Measurements from ENCODE around the gene GNG7.
A peak's percentile ranks its signal among the peaks of the same experiment; 100 is the strongest.
"Not testable (repeated sequence)": the region's sequence is repeated elsewhere in the genome, so short reads cannot be mapped to it uniquely, and the experiment has no call there.

Gene GNG7

DNA sequence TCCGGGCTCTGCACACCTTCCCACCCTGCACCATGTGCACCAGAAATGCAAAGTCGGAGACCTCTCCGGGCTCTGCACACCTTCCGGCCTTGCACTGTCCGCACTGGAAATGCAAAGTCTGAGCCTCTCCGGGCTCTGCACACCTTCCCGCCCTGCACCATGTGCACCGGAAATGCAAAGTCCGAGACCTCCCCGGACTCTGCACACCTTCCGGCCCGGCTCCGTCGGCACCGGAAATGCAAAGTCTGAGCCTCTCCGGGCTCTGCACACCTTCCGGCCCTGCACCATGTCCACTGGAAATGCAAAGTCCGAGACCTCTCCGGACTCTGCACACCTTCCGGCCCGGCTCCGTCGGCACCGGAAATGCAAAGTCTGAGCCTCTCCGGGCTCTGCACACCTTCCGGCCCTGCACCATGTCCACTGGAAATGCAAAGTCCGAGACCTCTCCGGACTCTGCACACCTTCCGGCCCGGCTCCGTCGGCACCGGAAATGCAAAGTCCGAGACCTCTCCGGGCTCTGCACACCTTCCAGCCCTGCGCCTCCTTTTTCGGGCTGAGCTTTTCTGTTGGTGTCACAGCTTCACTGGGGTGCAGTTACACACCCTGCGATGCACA is 59.3 kb downstream of the GNG7 start:
- DNase-seq (ENCODE audit: low read depth in 2 of 2): not testable (repeated sequence)

DNA sequence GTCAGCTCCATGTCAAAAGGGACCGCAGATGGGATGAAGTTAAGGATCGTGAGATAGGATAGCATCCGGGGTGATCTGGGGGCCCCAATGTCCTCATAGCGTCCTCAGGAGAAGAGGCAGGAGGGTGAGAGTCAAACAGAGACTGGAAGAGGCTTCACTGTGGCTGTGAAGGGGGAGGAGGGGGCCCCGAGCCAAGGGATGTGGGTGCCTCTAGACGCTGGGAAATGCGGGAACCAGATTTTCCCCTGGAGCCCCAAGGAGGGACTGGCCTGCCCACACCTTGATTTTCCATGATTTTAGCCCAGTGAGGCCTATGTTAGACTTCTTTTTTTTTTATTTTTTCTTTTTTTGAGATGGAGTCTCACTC is 61.2 kb downstream of the GNG7 start:
- no peak for DNase-seq (ENCODE audit: low read depth in 2 of 2)

DNA sequence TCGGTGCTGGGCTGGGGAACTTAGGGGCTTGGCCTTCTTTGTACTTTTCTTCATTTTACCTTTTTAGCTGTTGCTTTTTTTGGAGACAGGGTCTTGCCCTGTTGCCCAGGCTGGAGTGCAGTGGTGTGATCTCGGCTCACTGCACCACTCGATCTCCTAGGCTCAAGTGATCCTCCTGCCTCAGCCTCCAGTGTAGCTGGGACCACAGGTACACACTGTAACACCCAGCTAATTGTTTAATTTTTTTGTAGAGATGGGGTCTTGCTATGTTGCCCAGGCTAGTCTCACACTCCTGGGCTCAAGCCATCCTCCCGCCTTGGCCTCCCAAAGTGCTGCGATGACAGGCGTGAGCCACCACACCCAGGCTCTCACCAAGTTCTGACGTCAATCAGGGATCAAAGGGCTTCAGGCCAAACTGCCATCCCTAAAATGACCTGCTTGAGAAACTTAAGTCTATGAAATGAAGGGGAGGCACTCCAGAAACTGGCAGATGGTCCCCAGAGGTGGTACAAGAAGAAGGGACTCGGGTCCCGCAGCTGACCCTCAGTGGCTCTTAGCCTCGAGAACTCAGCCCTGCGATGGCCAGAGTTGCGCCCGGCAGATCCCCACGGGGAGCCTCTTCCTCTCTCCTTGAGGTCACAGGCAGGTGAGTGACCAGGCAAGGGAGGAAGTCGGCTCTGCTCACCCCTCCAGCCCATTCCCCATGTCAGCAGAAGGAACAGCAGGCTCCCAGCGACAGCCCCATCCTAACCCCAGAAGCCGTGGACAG is 61.7 kb downstream of the GNG7 start:
- no peak for DNase-seq (ENCODE audit: low read depth in 2 of 2)

DNA sequence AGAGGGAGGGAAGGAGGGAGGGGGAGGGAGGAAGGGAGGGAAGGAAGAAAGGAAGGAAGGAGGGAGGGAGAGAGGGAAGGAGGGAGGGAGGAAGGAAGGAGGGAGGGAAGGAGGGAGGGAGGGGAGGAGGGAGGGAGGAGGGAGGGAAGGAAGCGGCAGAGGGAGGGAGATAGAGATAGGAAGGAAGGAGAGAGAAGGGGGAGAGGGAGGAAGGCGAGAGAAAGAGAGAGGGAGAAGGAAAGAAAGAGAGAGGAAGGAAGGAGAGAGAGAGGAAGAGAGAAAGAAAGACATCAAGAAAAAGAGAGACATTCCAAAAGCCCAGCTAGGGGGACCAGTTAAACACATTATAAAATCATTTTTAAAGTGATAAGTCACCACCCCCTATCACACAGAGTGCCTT is 62.5 kb downstream of the GNG7 start:
- DNase-seq (ENCODE audit: low read depth in 2 of 2): no peak

DNA sequence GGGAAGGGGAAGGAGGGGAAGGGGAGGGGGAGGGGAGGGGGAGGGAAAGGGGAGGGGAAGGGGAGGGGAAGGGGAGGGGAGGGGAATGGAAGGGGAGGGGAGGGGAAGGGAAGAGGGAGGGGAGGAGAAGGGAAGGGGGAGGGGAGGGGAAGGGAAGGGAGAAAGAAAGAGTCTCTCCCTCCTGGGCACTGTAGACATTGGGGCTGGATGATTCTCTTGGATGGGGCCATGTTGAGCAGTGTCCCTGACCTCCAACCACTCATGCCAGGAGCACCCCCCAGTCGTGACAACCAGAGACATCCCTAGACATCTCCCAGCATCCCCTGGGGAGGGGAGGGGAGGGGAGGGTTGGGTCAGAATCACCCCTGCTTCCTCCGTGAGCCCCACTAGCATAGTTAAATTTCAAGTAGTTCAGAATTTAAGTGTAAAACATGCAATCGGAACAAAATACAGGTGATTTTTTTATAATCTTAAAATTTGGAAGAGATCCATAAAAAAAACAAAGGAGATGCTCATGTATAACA is 64.0 kb downstream of the GNG7 start:
- DNase-seq (ENCODE audit: low read depth in 2 of 2): no peak

DNA sequence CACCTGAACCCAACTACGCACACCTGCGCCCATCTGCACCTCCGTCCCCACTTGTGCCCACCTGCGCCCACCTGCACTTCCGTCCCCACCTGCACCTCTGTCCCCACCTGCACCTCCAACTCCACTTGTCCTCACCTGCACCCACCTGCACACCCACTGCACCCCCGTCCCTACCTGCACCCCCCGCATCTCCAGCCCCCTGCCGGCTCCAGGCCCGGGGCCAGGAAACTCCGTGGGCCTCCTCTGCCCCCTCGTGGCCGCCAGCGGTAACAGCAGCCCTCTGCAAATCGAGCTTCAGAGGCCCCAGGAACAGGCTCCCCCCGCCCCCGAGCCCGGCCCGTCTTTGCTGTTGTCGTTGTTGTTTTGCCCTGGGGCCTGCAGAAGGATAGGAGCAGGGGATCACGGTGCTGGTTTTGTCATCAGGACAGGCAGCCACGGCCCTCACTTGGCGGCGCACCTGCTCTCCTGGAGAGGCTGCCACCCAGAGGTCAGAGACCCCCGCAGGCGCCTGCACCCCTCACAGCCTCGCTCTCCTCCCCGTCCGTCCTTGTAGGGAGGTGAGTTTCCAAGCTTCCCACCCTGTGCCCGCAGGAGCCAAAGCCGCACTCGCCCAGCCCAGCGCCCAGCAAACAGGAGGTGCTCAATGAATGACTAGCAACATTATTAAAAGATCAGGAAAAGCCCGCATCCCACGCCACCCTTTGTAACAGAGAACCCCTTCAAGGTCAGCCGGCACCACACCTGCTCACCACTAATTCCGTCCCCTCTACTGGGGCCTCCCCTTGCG is 65.4 kb downstream of the GNG7 start:
- peak; percentile 50 to 53 for DNase-seq (ENCODE audit: low read depth in 2 of 2)

DNA sequence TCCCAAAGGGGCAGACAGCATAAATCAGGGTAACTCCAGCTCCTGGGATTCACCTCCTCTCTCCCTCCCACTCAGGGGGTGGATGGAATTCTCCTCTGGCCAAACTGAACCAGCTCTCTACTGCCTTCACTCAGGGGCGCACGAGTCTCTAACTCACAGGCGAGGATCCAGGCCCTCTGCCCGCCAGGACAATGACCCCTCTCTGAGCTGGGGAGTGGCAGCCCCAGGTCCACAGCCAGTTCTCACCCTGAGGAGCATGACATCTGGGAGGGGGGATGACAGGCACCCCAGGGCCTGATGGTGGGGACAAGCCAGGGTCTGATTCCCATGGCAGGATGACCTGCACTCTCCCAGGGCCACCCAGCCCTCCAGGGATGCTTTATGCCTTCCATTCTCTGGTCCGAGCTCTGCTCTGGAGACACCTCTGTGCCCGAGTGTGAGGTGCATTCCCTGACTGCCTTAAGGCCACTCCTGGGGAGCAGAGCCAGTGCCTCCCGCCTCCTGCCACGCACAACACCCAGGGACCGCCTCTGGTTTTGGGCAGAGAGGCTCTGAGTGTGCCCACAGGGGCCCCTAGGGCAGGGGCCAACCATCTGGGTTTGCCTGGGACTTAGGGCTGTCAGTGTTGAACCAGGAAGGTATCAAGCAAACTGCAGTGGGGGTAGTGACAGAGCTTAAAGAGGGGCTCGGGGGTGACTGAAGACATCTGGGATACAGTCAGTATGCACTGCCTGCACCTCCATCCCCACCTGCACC is 66.2 kb downstream of the GNG7 start:
- no peak for DNase-seq (ENCODE audit: low read depth in 2 of 2)

DNA sequence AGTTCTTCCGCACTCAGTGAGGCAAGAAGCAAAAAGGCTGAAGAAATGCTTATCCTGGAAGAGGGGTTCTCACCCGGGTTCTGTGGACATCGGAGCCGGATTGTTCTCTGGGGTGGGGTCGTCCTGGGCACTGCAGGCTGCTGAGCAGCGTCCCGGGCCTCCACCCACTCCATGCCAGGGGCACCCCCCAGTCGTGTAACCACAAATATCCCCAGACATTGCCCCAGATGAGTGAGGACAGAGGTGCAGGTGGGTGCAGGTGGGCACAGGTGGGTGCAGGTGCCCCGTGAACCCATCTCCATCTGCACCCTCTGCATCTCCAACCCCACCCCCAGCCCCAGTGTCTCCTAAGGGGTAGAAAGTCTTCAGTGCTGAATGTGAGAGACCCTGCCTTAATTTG is 67.5 kb downstream of the GNG7 start:
- DNase-seq (ENCODE audit: low read depth in 2 of 2): no peak

DNA sequence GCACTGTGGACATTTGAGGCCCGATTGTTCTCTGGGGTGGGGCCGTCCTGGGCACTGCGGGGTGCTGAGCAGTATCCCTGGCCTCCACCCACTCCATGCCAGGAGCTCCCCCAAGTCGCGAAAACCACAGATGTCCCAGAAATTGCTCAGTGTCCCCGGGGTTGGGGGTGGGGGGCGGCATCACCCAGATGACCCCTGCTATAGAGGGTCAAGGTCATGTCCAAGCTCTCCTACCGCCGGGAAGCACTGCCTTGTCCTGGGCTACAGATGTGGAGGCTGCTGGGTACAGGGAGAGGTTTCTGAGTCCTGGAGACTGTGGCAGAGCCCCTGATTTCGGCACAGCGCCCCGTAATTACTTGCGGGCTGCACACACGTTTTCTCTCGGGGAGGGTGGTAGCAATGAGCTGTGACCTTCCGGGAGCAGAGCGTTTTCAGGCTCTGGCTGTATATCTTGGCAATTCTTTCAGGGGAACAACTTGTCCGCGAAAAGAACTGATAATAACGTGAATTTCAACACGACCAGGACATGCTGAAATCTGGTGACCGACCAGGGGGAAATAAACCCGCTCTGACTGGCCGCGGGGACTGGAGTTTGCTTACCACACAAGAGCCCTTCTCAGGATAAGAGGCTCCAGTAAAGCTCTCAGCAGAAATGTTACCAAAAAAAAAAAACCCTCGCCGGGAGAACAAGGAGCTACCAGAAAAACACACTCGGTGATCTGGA is 68.1 kb downstream of the GNG7 start:
- no peak for DNase-seq (ENCODE audit: low read depth in 2 of 2)

DNA sequence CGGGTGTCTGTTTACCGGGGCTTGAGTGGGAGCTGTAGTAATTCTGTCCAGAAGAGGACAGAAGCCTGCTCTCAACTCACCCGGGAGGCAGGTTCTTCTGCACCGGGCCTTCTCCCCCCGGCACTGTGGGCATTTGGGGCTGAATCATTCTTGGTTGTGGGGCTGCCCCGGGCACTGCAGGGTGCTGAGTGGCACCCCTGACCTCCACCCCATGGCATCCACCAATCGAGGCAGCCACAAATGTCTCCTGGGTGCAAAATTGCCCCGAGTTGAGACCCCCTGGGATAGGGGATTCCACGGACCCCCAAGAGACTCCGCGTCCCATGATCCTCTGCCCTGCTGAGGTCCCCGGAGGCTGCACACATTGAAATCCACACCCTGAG is 68.8 kb downstream of the GNG7 start:
- no peak for DNase-seq (ENCODE audit: low read depth in 2 of 2)

DNA sequence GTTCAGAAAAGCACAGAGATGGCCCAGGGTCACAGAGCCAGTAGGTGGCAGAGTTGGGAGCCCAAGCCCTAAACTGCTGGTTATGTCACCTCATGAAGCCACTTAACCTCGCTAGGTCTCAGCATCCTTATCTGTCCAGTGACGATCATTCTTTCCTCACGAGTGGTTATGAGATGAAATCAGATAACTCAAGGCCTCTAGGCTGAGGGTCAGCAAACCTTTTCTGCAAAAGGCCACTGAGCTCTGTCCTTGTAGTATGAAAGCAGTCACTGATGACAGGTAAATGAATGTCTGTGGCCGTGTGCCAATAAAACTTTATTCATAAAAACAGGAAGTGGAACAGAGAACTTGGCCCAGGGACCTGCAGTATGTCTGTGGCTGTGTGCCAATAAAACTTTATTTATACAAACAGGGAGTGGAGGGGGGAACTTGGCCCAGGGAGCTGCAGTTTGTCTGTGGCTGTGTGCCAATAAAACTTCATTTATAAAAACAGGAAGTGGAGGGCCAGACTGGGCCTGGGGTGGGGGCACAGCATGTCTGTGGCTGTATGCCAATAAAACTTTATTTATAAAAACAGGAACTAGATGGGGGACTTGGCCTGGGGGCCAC is 71.2 kb downstream of the GNG7 start:
- DNase-seq (ENCODE audit: low read depth in 2 of 2): no peak

DNA sequence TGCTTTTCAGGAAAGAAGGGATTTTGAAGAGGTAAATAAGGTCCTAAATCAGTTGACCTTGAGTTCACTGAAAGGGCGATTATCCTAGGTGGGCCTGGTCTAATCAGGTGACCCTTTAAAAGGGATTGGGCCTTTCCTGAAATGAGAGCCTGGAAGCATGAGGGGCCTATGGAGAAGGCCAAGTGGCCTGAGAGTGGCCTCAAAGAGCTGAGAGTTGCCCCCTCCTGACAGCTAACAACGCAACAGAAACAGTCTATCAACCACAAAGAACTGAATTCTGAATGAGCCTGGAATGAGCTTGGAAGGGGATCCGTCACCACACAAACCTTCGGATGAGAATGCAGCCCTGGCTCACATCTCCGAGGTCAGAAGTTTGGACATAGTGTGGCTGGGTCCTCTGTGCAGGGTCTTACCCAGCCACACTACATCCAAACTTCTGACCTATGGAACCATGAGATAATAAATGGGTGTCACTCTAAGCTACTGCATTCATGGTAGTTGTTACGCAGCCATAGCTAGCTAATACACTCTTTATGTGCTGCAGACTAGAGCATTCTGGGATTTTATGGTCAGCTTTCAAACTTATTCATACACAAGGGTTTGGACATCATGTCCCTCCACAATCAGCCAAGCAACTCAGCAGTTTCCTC is 72.0 kb downstream of the GNG7 start:
- DNase-seq (ENCODE audit: low read depth in 2 of 2): no peak

DNA sequence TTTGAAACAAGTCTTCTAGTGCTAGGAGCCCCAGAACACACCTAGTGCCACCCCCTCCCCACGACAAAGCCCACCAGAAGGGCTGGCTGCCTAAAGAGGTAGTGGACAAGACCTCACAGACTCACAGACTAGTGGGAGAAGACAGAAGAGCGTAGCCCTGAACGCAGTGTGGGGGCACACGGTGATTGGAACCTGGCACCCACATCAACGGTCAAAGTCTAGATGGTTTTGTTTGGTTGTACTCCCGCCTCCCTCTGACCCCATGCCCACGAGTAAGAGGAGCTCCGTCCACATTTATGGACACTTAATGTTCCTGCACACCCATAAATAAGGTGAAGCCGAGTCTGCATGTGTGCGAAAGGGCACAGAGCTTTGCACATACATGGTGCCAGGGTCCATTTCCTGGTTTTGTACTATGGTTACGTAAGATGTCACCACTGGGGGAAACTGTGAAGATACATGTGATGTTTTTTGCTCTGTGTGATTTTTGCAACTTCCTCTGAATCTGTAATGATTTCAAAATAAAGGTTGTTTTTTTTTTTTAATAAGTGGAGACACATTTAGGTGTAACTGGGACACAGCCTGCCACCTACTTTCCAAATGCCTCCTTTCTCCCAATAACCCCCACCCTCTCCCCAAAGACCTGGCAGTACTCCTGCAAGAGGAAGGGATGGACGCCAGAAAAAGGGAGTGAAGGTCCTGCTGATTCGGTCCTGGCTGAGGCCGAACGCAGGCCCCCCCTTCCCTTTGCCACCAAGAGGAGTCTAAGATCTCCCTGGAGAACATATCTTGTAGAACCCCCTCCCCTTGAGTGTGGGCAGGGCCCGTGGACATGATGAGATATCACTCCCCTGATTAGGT is 72.8 kb downstream of the GNG7 start:
- no peak for DNase-seq (ENCODE audit: low read depth in 2 of 2)

DNA sequence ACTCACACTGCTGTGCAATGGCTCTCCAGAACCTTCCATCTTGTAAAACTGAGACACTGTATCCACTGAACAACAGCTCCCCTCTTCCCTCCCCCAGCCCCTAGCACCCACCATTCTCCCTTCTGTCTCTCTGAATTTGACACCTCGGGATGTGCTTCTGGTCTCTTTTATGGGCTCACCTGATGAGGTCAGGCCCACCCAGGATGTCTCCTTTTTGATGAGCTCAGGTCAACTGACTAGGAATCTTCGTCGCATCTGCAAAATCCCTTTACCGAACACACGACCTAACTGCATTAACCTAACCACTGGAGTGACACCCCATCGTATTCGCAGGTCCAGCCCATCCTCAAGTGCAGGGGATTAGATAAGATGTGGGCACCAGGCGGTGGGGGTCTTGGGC is 73.9 kb downstream of the GNG7 start:
- no peak for DNase-seq (ENCODE audit: low read depth in 2 of 2)

DNA sequence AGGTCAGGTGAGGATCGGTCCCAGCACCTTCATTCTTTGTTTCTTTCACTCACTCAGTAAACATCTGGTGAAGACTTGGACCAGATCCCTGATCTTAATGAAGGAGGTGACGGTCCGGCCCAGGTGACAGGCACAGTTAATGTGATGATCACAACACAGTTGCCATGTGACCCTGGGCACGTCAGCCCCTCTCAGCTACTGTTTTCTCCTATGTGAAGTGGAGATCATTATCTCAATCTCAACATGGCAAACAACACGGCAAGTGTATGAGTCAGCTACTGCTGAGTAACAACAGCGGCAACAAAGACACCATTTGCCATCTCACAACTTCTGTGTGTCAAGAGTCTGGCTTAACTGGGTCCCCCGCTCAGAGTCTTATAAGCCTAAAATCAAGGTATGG is 74.6 kb downstream of the GNG7 start:
- DNase-seq (ENCODE audit: low read depth in 2 of 2): no peak

DNA sequence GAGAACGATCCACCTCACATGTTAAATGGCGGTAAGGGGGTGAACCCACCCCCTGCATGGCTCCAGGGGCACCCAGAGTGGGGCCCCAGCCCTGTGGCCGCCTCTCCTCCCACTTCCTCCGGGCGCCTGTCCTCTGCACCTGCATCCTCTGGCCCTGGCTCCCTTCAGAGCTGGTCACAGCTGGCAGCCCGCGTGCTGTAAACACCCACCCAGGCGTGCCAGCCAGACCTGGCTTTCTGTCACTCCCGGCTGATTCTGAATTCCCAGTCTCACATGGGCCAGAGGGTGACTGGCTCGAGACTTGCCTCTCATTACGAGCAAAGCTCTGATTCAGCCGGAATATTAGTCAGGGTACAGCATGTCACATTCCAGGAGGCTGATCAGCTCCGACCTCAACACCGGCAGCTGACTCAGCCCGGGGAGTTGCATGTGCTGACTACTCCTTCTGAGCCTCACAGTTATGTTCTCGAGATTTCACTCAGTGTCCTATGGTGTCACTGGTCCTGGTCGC is 75.1 kb downstream of the GNG7 start:
- no peak for DNase-seq (ENCODE audit: low read depth in 2 of 2)

DNA sequence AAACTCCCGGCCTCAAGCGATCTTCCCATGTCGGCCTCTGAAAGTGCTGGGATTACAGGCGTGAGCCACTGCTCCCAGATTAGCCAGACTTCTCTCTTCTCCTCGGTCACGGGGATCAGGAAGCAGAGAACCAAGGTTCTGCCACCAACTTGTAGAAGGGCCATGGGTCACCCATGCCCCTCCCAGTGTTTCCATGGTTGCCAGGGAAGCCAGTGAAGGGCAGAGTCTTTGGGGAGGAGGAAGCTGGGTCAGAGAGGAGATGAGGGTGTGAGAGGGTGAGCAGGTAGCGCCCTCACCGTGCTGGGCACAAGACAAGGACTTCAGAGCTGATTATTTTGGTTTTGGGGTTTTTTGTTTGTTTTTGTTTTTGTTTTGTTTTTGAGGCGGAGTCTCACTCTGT is 77.1 kb downstream of the GNG7 start:
- DNase-seq (ENCODE audit: low read depth in 2 of 2): no peak

DNA sequence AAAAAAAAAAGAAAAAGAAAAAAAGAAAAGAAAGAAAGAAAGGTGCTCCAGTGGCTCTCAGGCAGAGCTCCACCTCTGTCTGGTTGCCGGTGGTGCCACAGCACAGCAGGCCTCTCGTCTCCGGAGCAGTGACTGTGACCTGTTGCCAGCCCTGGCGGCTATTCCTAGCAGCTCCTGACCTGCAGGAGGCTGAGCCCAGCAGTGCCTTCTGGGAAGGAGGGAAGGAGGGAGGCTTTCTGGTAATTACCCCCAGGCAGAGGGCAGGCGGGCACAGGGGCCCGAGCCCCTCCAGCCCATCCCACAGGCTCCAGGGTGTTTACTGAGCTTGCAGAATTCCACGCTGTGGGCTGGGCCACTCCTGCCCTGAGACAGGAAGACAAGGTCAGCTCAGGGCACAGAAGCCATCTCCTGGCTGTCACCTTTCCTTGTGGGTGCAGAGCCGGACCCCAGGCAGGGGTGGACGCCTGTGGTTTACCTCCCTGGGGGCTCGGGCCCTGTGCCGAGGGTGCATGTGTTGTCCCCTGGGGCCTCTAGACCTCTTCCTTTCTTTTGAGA is 77.9 kb downstream of the GNG7 start:
- no peak for DNase-seq (ENCODE audit: low read depth in 2 of 2)

DNA sequence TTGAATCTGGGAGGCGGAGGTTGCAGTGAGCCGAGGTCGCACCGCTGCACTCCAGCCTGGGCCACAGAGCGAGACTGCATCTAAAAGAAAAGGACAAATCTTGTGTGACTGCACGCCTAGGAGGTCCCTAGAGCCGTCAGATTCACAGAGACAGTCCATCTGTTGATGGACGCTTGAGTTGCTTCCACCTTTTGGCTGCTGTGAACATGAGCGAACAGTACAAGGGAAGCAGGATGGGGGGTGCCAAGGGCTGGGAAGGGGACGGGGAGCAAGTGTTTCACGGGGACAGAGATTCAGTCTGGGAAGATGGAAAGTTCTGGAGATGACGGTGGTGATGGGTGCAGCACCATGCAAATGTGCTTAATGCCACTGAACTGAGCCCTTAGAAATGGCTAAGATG is 78.7 kb downstream of the GNG7 start:
- DNase-seq (ENCODE audit: low read depth in 2 of 2): no peak
